ENCODE results near the gene MRPL53. TPM values are rescaled to one million over a fixed set of nuclear protein-coding genes. Genes with fewer than 3 reads are reported as not detected.

Gene MRPL53
- 27.6 and 72.9 TPM in 2 replicates for total RNA-seq

GRCh38 chr2:74472086-74472944, at the start of gene MRPL53:
MRPL53 (minus strand) TSS chr2:74472680; CDS start chr2:74472660, 20 bp downstream.

GRCh38 chr2:74514368-74515270, 42.1 kb upstream of the MRPL53 start, which contains the start of gene TLX2:
TLX2 (plus strand) TSS chr2:74514450; CDS start chr2:74514807, 357 bp downstream.

GRCh38 chr2:74507145-74507925, 34.9 kb upstream of the MRPL53 start, which contains the start of gene PCGF1:
PCGF1 (minus strand) TSS chr2:74507695; CDS start chr2:74507668, 27 bp downstream.

DNA sequence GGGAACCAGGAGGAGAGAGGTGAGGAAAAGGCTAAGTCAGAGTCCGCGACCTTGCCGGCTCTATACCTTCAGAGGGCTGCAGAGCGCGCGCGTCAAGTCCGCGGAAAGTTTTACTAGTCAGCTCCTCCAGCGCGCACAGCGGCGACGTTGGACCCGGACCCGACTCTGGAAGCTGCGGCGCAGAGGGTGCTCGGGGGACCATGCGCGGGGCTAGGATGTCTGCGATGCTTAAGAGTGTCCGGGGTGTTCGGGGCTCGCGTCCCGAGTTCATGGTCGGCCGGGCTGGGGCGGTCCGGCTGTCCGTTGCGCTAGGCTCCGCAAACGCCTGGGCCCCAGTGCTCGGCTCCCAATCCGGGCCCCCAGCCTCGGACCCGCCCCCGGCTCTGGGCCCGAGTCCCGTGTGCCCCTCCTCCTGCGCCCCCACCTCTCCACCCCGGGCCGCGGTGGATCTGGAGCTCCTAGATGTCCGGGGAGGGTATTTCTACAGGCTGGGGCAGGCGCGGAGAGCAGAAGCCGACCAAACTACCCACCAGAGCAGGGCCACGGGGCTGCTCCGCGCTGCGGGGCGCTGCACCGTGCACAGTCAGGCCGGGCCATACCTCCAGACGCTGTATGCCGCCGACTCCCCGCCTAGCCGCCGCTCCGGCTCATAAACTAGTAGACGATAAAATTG, 26.9 kb upstream of the MRPL53 start, which contains the start of gene LBX2:
TSS of gene LBX2 (minus strand) at position 337 of the 673 bp plus-strand sequence. CDS start at position 271, 66 bp downstream.

DNA sequence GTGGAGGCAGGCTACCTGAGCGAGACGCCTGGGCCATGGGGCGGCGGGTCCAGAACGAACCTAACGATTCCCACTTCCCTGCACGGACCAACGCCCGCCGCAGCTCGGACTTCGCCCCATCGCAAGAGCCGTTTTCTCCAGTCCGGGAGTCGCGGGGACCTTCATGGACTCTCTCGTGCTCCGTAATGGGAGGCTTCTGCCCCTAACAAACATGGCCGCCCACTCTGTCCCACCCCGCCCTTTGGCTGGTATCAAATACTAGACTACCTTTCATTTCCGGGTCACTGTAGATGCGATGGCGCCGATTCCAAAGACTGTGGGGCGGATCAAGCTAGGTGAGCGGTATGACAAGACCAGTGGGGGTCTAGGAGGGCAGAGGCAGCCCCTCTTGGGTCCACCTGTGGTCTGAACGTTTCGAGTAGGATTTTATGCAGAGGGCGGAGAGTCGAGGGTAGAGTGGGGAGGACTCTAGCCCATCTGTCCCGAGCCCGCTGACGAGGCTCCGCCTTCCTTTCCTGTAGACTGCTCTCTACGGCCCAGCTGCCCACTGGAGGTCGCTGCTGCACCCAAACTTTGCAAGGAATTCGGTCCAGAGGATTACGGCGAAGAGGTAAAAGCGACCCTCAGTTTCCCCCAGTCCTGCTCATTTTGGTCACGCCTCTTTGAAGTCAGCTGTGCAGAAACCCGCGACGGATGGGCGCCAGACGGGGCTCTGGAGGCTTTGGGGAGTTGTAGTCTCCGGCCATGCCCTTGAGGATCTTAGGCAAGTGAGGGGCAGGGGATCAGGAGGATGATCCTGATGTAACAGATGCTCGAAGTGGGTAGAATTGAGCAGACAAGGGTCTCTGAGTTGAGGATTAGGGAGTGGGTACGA, 10.6 kb upstream of the MRPL53 start, which contains the start of the genes CCDC142 and TTC31:
TSS of gene CCDC142 (minus strand) at position 198 of the 874 bp plus-strand sequence. CDS start at position 37, 161 bp downstream.
TSS of gene TTC31 (plus strand) at position 281 of the 874 bp plus-strand sequence. CDS start at position 296, 15 bp downstream.

DNA sequence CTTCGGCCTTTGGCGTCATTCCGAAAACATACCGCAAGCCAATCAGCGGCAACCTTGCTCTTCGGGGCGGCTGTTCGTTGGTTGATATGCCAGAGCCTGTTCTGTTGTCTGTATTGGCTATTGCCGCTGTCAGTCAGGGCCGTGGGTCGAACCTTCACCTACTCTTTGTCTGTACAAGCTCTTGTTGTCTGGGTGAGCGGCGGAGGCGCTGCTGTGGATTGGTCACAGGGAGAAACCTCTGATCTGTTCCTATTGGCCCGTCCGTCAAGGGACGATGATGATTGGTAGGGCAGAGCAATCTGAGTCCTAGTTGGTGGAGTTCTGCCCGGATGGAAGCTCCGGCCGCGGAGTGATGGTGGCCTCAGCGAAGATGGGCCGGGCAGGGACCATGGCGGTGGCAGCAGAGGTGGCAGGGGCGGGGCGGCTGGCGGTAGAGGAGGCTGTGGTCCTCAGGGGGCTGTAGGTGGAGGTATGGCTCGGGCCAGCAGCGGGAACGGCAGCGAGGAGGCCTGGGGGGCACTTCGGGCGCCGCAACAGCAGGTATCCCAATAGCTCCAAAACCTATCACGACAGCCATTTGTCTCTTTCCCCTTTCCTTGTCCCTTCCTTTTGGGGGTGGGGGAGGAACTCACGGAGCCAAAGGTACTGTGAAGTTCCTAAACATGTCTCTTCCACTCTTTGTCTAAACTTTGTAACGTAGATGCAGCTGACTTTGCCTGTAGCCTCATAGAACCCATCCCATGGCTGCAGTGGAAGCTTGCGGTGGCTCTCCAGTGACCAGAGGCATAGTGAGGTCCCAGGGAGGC, 14.1 kb downstream of the MRPL53 start, which contains the start of gene WBP1:
TSS of gene WBP1 (plus strand) at position 307 of the 806 bp plus-strand sequence. CDS start at position 472, 165 bp downstream.

GRCh38 chr2:74454654-74455511, 17.6 kb downstream of the MRPL53 start, which contains the start of gene INO80B:
INO80B (plus strand) TSS chr2:74455087; CDS start chr2:74455117, 30 bp downstream.

DNA sequence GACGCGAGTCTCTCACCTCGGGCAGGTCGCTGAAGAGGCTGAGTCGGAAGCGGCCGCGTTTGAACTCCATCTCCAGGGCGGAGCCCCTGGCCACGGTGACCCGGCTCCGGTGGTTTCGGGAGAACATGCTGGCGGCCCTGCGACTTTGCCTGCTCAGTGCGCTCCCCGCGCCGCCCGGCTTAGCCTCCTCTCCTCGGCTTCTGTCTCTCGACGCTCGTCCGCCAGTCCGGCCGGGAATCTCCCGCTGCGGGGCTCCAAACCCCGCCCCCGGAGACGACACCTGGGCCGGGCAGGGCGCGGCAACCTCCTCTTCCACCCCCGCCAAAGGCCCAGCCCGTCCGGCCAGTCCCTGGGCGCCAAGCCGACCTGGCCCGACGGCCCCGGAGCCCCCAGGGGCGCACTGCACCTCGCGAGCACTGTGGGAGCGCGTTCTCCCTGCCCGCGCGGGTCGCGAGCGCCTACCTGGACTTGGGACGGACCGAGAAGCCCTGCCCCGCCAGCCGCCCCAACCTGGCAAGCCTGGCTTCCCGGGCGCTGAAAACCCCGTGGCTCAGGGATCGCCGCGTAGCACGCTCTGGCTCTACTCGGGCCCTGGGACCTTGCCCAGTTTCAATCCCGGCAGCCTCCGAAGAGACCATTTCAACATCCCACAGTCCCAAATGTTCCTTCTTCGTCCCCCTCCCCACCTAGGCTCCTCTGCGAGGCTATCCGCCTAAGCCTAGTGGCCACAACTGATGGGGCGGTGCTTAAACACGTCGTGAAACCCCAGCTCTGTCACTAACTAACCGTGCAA, 30.6 kb downstream of the MRPL53 start, which contains the start of gene RTKN:
TSS of gene RTKN (minus strand) at position 248 of the 793 bp plus-strand sequence. CDS start at position 127, 121 bp downstream.

Other genes starting within 250 kb of the MRPL53 start
- not detected in 2 replicates for gene SLC4A5, start 129.3 kb downstream of the MRPL53 start, total RNA-seq
- 86.5 and 118 TPM in 2 replicates for gene DCTN1, start 92.4 kb downstream of the MRPL53 start, total RNA-seq
- 3.6 and 4.8 TPM in 2 replicates for gene C2orf81, start 51.1 kb downstream of the MRPL53 start, total RNA-seq
- 46.2 and 64.7 TPM in 2 replicates for gene WDR54, start 51.0 kb downstream of the MRPL53 start, total RNA-seq
- 117 and 135 TPM in 2 replicates for gene RTKN, start 30.7 kb downstream of the MRPL53 start, total RNA-seq
- gene INO80B, start 17.6 kb downstream of the MRPL53 start, total RNA-seq: 14.9 and 28.2 TPM in 2 replicates
- gene WBP1, start 14.2 kb downstream of the MRPL53 start, total RNA-seq: 44.0 and 71.1 TPM in 2 replicates
- 105 and 113 TPM in 2 replicates for gene MOGS, start 7.3 kb downstream of the MRPL53 start, total RNA-seq
- 6.1 and 16.7 TPM in 2 replicates for gene CCDC142, start 10.3 kb upstream of the MRPL53 start, total RNA-seq
- 15.1 and 20.1 TPM in 2 replicates for gene TTC31, start 10.4 kb upstream of the MRPL53 start, total RNA-seq
- gene LBX2, start 26.9 kb upstream of the MRPL53 start, total RNA-seq: 0.65 and 1.2 TPM in 2 replicates
- 21.4 and 22.4 TPM in 2 replicates for gene PCGF1, start 35.0 kb upstream of the MRPL53 start, total RNA-seq
- gene TLX2, start 41.8 kb upstream of the MRPL53 start, total RNA-seq: 0.08 TPM in 1 of 2 replicates, not detected in the other
- gene DQX1, start 53.6 kb upstream of the MRPL53 start, total RNA-seq: 1.9 and 4.2 TPM in 2 replicates
- 107 and 116 TPM in 2 replicates for gene AUP1, start 57.0 kb upstream of the MRPL53 start, total RNA-seq
- gene HTRA2, start 57.3 kb upstream of the MRPL53 start, total RNA-seq: 26.8 and 36.5 TPM in 2 replicates
- 1.0 and 1.6 TPM in 2 replicates for gene LOXL3, start 81.3 kb upstream of the MRPL53 start, total RNA-seq
- gene DOK1, start 82.0 kb upstream of the MRPL53 start, total RNA-seq: 3.7 and 4.8 TPM in 2 replicates
- gene M1AP, start 175.7 kb upstream of the MRPL53 start, total RNA-seq: 3.3 TPM in 1 of 2 replicates, not detected in the other
- gene SEMA4F, start 181.6 kb upstream of the MRPL53 start, total RNA-seq: 10.3 and 11.9 TPM in 2 replicates

Measured in hair follicular keratinocyte (primary cell).